ENCODE data around the gene GNG7.

Gene GNG7

GRCh38 chr19:2630352-2631001 is 72.0 kb downstream of the GNG7 start:
- H4K20me1 ChIP-seq (ENCODE audit: insufficient read depth, low read length): no peaks in the 10 kb centered on the region
- DNase-seq: no peak
- H3K79me2 ChIP-seq (ENCODE audit: insufficient read depth, low read length): no peaks in the 10 kb centered on the region
- TF ChIP-seq CTCF (IDR thresholded peaks at IDR 0.05; ENCODE audit: borderline replicate concordance, extremely low read depth, low read length, poor library complexity, severe bottlenecking): no peak
- no peak for TF ChIP-seq EZH2 (IDR thresholded peaks at IDR 0.05; ENCODE audit: borderline replicate concordance, low read depth, low read length, severe bottlenecking)
- H2AFZ ChIP-seq (ENCODE audit: low read depth, low read length): no peak overlapping the region
- peaks cover 6% of the 10 kb centered on the region for H3K9me3 ChIP-seq (ENCODE audit: insufficient read depth, low read length, severe bottlenecking)
- peaks cover 22% of the 10 kb centered on the region for H3K4me1 ChIP-seq (ENCODE audit: insufficient read depth, low read length)
- no peak overlapping the region for H3K4me3 ChIP-seq (ENCODE audit: low read depth in 1 of 2, low read length in 2 of 2)
- H3K27me3 ChIP-seq (ENCODE audit: insufficient read depth, low read length, poor library complexity): no peaks in the 10 kb centered on the region
- H3K36me3 ChIP-seq (ENCODE audit: insufficient read depth, low read length): no peaks in the 10 kb centered on the region
- peak overlapping the region; percentile 49; the same call in 1 of the 2 replicates for H3K27ac ChIP-seq (ENCODE audit: low read length)
- H3K9ac ChIP-seq (ENCODE audit: low read depth, low read length): no peak overlapping the region
- no peak for ATAC-seq (ENCODE audit: insufficient read depth, low read depth)
- H3K4me2 ChIP-seq (ENCODE audit: insufficient read depth, low read length): no peak overlapping the region

GRCh38 chr19:2629491-2630351 is 72.8 kb downstream of the GNG7 start:
- Histone ChIP-seq H3K4me3 (ENCODE audit: low read depth in 1 of 2, low read length in 2 of 2) (no peak overlapping the region), H3K4me2 (ENCODE audit: insufficient read depth, low read length) (no peak overlapping the region), H3K9ac (ENCODE audit: low read depth, low read length) (no peak overlapping the region), H3K36me3 (ENCODE audit: insufficient read depth, low read length) (no peaks in the 10 kb centered on the region), H4K20me1 (ENCODE audit: insufficient read depth, low read length) (no peaks in the 10 kb centered on the region), H3K27me3 (ENCODE audit: insufficient read depth, low read length, poor library complexity) (no peaks in the 10 kb centered on the region), H3K27ac (ENCODE audit: low read length) (peak overlapping the region; percentile 59), H3K9me3 (ENCODE audit: insufficient read depth, low read length, severe bottlenecking) (peaks cover 6% of the 10 kb centered on the region), H3K79me2 (ENCODE audit: insufficient read depth, low read length) (no peaks in the 10 kb centered on the region), H3K4me1 (ENCODE audit: insufficient read depth, low read length) (peaks cover 24% of the 10 kb centered on the region), H2AFZ (ENCODE audit: low read depth, low read length) (no peak overlapping the region)
- no peak for ATAC-seq (ENCODE audit: insufficient read depth, low read depth)
- no peak for TF ChIP-seq EZH2 (IDR thresholded peaks at IDR 0.05; ENCODE audit: borderline replicate concordance, low read depth, low read length, severe bottlenecking)
- no peak for TF ChIP-seq CTCF (IDR thresholded peaks at IDR 0.05; ENCODE audit: borderline replicate concordance, extremely low read depth, low read length, poor library complexity, severe bottlenecking)
- no peak for DNase-seq

- no peaks in the 10 kb centered on the region for H3K27me3 ChIP-seq (ENCODE audit: insufficient read depth, low read length, poor library complexity)
- H3K79me2 ChIP-seq (ENCODE audit: insufficient read depth, low read length): no peaks in the 10 kb centered on the region
- H3K9me3 ChIP-seq (ENCODE audit: insufficient read depth, low read length, severe bottlenecking): peaks cover 6% of the 10 kb centered on the region
- H3K9ac ChIP-seq (ENCODE audit: low read depth, low read length): no peak overlapping the region
- ATAC-seq (ENCODE audit: insufficient read depth, low read depth) (no peak), DNase-seq (no peak)
- H3K4me2 ChIP-seq (ENCODE audit: insufficient read depth, low read length): no peak overlapping the region
- peaks cover 24% of the 10 kb centered on the region for H3K4me1 ChIP-seq (ENCODE audit: insufficient read depth, low read length)
- no peak overlapping the region for H2AFZ ChIP-seq (ENCODE audit: low read depth, low read length)
- no peaks in the 10 kb centered on the region for H3K36me3 ChIP-seq (ENCODE audit: insufficient read depth, low read length)
- H4K20me1 ChIP-seq (ENCODE audit: insufficient read depth, low read length): no peaks in the 10 kb centered on the region
- no peak overlapping the region for H3K27ac ChIP-seq (ENCODE audit: low read length)
- H3K4me3 ChIP-seq (ENCODE audit: low read depth in 1 of 2, low read length in 2 of 2): no peak overlapping the region
- TF ChIP-seq EZH2 (IDR thresholded peaks at IDR 0.05; ENCODE audit: borderline replicate concordance, low read depth, low read length, severe bottlenecking) (no peak), CTCF (IDR thresholded peaks at IDR 0.05; ENCODE audit: borderline replicate concordance, extremely low read depth, low read length, poor library complexity, severe bottlenecking) (no peak)
Observed at GRCh38 chr19:2628597-2628996, 73.9 kb downstream of the GNG7 start.
